ENCODE data around the gene PPP4R1.

- TF ChIP-seq CTCF (IDR thresholded peaks at IDR 0.05) (no peak), POLR2A (IDR thresholded peaks at IDR 0.05) (no peak)
Observed at GRCh38 chr18:9565407-9565806, 49.0 kb downstream of the PPP4R1 start.
